Vagina (tissue), 2 donors: ENCODE measurements around the gene RTP5. TPM values are rescaled to one million over a fixed set of nuclear protein-coding genes. Genes with fewer than 3 reads are reported as not detected.
"Not testable (repeated sequence)": the region's sequence is repeated elsewhere in the genome, so short reads cannot be mapped to it uniquely, and the experiment has no call there.

ENCODE experiments used
- DNase-seq, 2 donors: peaks; one replicate each; pipeline ENCODE4 v3.0.0-alpha.2; 2017; ENCODE audit errors: extremely low spot score in 2 of 2
- H3K27ac ChIP-seq: fragments of 200-600 bp; sonication (generic); one replicate; pipeline ENCODE4 v1.5.1; 2019
- H3K27me3 ChIP-seq: fragments of 200-600 bp; sonication (generic); one replicate; pipeline ENCODE4 v1.5.1; 2019
- H3K36me3 ChIP-seq, 2 donors: fragments of 200-600 bp; sonication (generic); one replicate each; pipeline ENCODE4 v1.5.1; 2017 to 2019
- H3K4me1 ChIP-seq: fragments of 200-600 bp; sonication (generic); one replicate; pipeline ENCODE4 v1.5.1; 2019
- H3K4me3 ChIP-seq, 2 donors: fragments of 200-600 bp; sonication (generic); 1 replicate in 1 of 2; 2 replicates in 1 of 2; pipeline ENCODE4 v1.5.1; 2016 to 2019
- H3K9me3 ChIP-seq: fragments of 200-600 bp; sonication (generic); one replicate; pipeline ENCODE4 v1.5.1; 2019
- POLR2A ChIP-seq, 2 donors: fragments of 450-650 bp; IDR thresholded peaks; one replicate each; pipeline ENCODE4 v1.6.1; 2017; ENCODE audit warnings: antibody characterized with exemption in 2 of 2, mild to moderate bottlenecking in 2 of 2, moderate library complexity in 2 of 2
- POLR2AphosphoS5 ChIP-seq, 2 donors: sonication (generic); formaldehyde crosslinking; IDR thresholded peaks; one replicate each; pipeline ENCODE4 v1.9.0; 2017; ENCODE audit warnings: antibody characterized with exemption in 2 of 2, mild to moderate bottlenecking in 2 of 2, low read depth in 1 of 2; ENCODE audit not compliant: insufficient read depth in 1 of 2
- intact Hi-C: fragments of 100-400 bp; cut with DNase I; formaldehyde crosslinking; loops from one replicate; pipeline ENCODE4 v1.15.1; 2023
- total RNA-seq: library from RNA; depleted of rRNA; stranded (reverse); fragments of >200 nt; gene quantifications from one replicate; pipeline ENCODE4 v1.2.3, GENCODE V29; 2016
- TF ChIP-seq, protein P1 (sequence below), 3 experiments: fragments of 450-650 bp in 2 of 3; fragments of 200-600 bp in 1 of 3; sonication (generic) in 1 of 3; IDR thresholded peaks; one replicate each; pipeline ENCODE4 v1.5.1; 2017 to 2019; ENCODE audit warnings: antibody characterized with exemption in 3 of 3, mild to moderate bottlenecking in 2 of 3, moderate library complexity in 2 of 3

RTP5 gene
- total RNA-seq, 1 donor from 2014 or later, result not detected

DNA sequence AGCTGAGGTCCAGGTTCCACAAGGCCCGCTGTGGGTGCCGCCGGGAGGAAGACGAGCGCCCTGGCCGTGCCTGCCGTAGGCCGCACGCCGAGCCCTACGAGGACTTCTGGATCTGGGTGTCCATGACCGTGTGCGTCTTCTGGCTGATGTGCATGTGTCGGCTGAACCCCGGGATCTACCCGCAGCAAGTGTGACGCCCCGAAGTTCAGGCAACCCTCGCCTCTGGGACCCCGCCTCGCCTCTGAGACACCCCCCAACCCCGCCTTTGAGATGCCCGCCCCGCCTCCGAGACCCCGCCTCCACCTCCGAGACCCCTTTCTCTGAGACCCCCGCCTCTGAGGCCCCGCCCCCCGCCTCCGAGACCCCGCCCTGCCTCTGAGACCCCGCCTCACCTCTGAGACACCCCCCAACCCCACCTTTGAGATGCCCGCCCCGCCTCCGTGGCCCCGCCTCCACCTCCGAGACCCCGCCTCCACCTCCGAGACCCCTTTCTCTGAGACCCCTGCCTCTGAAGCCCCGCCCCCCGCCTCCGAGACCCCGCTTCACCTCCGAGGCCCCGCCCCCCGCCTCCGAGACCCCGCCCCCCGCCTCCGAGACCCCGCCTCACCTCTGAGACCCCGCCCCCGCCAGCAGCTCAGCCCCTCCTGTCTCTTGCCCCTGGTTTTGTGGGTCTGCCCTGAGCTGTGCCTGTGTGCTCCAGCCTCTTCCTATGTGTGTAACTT lies 3.7 kb downstream of the RTP5 start:
- no peaks in the 10 kb centered on the region for H3K27me3 ChIP-seq
- intact Hi-C loops, result loop anchor here (10.0 kb wide), 1 partner anchor 128 kb away; no protein-coding TSS in a partner anchor
- TF ChIP-seq POLR2A (IDR thresholded peaks at IDR 0.05) (no peak), POLR2AphosphoS5 (IDR thresholded peaks at IDR 0.05; ENCODE audit: insufficient read depth in 1 of 2, low read depth in 1 of 2) (no peak)

DNA sequence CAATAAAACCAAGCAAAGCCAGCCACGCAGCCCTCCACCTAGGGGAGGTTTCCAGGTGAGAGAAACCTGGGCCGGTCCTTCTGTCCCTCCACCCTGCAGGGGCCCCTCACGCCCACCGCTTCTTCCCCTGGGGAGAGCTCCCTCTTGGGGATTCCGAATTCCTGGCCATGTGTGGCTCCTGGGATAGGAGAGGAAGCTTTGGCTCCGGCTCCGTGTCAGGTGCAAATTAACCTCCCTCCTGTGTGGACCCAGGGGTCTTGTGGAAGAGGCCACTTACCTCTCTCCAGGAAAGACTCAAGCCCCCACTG lies 4.2 kb downstream of the RTP5 start:
- intact Hi-C loops, result loop anchor here (10.0 kb wide), 1 partner anchor 129 kb away; no protein-coding TSS in a partner anchor
- no peaks in the 10 kb centered on the region for H3K9me3 ChIP-seq

More for the DNA sequence above, 3.7 kb downstream of the RTP5 start:
- DNase-seq, result no peak
- Histone ChIP-seq H3K4me1 (no peaks in the 10 kb centered on the region), H3K9me3 (no peaks in the 10 kb centered on the region), H3K4me3 (no peak overlapping the region), H3K27ac (no peak overlapping the region), H3K36me3 (no peaks in the 10 kb centered on the region)

DNA sequence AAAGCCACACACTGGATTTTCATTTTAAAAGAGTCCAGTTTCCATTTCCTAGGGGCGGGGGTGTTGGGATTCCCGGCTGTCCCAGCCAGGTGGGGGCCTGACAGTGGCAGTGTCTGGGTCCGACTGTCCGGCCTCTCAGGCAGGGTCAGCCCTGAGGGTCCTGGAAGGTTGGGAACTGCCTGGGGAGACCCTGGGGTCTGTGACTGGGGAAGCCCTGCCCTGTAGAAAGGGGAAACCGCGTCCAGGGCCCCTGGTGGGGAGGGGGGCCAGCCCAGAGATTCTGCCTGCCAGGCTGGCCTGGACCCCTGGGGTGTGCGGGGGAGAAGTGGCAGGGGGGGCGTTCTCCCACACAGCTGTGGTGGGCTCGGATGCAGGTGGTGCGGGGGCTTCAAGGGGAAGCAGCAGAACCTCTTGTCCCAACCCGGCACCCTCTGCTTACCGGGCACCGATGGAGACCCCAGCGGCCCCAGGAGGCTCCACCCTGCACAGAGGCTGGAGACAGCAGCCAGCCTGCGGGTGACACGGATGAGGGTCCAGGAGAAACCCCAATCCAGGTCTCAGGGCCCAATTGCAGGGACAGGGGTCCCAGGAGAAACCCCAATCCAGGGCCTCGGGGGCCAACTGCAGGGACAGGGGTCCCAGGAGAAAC lies 4.9 kb downstream of the RTP5 start:
- no peaks in the 10 kb centered on the region for H3K4me1 ChIP-seq
- no peaks in the 10 kb centered on the region for H3K9me3 ChIP-seq
- intact Hi-C loops, result loop anchor here (10.0 kb wide), 1 partner anchor 130 kb away; no protein-coding TSS in a partner anchor
- no peak overlapping the region for H3K4me3 ChIP-seq
- no peaks in the 10 kb centered on the region for H3K36me3 ChIP-seq
- no peak overlapping the region for H3K27ac ChIP-seq
- H3K27me3 ChIP-seq, result no peaks in the 10 kb centered on the region
- no peak for TF ChIP-seq POLR2A (IDR thresholded peaks at IDR 0.05)
- TF ChIP-seq, protein P1, sequence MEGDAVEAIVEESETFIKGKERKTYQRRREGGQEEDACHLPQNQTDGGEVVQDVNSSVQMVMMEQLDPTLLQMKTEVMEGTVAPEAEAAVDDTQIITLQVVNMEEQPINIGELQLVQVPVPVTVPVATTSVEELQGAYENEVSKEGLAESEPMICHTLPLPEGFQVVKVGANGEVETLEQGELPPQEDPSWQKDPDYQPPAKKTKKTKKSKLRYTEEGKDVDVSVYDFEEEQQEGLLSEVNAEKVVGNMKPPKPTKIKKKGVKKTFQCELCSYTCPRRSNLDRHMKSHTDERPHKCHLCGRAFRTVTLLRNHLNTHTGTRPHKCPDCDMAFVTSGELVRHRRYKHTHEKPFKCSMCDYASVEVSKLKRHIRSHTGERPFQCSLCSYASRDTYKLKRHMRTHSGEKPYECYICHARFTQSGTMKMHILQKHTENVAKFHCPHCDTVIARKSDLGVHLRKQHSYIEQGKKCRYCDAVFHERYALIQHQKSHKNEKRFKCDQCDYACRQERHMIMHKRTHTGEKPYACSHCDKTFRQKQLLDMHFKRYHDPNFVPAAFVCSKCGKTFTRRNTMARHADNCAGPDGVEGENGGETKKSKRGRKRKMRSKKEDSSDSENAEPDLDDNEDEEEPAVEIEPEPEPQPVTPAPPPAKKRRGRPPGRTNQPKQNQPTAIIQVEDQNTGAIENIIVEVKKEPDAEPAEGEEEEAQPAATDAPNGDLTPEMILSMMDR (IDR thresholded peaks at IDR 0.05), result no peak
- no peak for TF ChIP-seq POLR2AphosphoS5 (IDR thresholded peaks at IDR 0.05; ENCODE audit: insufficient read depth in 1 of 2, low read depth in 1 of 2)
- no peak for DNase-seq

More for the DNA sequence above, 4.2 kb downstream of the RTP5 start:
- H3K27me3 ChIP-seq, result no peaks in the 10 kb centered on the region
- no peaks in the 10 kb centered on the region for H3K36me3 ChIP-seq
- H3K27ac ChIP-seq, result no peak overlapping the region
- H3K4me1 ChIP-seq, result no peaks in the 10 kb centered on the region
- TF ChIP-seq POLR2AphosphoS5 (IDR thresholded peaks at IDR 0.05; ENCODE audit: insufficient read depth in 1 of 2, low read depth in 1 of 2), result no peak
- TF ChIP-seq, protein P1 (IDR thresholded peaks at IDR 0.05), result no peak
- no peak for TF ChIP-seq POLR2A (IDR thresholded peaks at IDR 0.05)
- DNase-seq, result no peak
- no peak overlapping the region for H3K4me3 ChIP-seq

DNA sequence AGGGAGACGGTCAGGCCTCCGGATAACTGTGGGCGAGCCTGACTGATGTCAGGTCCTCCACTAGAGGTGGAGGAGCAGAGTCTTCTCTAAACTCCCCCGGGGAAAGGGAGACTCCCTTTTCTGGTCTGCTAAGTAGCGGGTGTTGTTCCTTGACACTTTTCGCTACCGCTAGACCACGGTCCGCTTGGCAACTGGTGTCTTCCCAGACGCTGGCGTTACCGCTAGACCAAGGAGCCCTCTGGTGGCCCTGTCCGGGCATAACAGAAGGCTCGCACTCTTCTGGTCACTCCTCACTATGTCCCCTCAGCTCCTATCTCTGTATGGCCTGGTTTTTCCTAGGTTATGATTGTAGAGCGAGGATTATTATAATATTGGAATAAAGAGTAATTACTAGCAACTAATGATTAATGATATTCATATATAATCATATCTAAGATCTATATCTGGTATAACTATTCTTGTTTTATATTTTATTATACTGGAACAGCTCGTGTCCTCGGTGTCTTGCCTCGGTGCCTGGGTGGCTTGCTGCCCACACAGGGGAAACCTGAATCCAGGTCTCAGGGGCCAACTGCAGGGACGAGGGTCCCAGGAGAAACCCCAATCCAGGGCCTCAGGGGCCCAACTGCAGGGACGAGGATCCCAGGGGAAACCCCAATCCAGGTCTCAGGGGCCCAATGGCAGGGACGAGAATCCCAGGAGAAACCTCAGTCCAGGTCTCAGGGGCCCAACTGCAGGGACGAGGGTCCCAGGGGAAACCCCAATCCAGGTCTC lies 6.4 kb downstream of the RTP5 start:
- intact Hi-C loops, result loop anchor here (10.0 kb wide), 1 partner anchor 131 kb away; no protein-coding TSS in a partner anchor
- H3K36me3 ChIP-seq, H3K4me3 ChIP-seq, H3K27me3 ChIP-seq, H3K4me1 ChIP-seq, H3K9me3 ChIP-seq, H3K27ac ChIP-seq, DNase-seq: not testable (repeated sequence)
- TF ChIP-seq, protein P1 (IDR thresholded peaks at IDR 0.05), result peak in 1 of 3 experiments; percentile 24

DNA sequence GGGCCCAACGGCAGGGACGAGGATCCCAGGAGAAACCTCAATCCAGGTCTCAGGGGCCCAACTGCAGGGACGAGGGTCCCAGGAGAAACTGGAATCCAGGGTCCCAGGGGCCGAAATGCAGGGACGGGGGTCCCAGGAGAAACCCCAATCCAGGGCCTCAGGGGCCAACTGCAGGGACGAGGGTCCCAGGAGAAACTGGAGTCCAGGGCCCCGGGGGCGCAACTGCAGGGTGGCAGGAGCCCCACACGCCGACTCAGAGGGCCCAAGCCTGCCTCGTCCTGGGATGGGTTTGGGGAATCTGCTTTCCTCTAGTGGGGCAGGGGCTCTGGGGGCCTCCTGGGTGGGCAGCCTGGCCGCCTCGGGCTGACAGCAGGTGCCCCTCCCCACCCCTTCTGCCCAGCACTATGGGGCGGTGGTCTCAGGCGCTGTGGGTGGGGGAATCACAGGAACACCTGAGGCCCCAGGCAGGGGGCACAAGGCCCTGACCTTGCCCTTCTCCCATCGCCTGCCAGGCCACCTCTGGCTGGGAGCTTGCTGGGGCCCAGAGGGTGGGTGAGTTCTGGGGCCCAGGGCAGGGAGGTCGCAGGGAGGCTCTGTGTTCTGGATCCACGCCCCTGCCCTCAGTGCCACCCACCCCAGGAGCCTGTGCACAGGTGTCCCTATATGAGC lies 7.1 kb downstream of the RTP5 start:
- Histone ChIP-seq H3K9me3 (no peaks in the 10 kb centered on the region), H3K36me3 (no peaks in the 10 kb centered on the region), H3K27ac (no peak overlapping the region), H3K4me3 (no peak overlapping the region), H3K27me3 (no peaks in the 10 kb centered on the region), H3K4me1 (peaks cover 12% of the 10 kb centered on the region)
- DNase-seq, result no peak
- TF ChIP-seq POLR2A (IDR thresholded peaks at IDR 0.05) (no peak), POLR2AphosphoS5 (IDR thresholded peaks at IDR 0.05; ENCODE audit: insufficient read depth in 1 of 2, low read depth in 1 of 2) (no peak)
- TF ChIP-seq, protein P1 (IDR thresholded peaks at IDR 0.05), result no peak
- intact Hi-C loops, result loop anchor here (10.0 kb wide), 1 partner anchor 132 kb away; no protein-coding TSS in a partner anchor
